Measurements from ENCODE around the gene SLC35F1. TPM values are rescaled to one million over a fixed set of nuclear protein-coding genes. Genes with fewer than 3 reads are reported as not detected.

SLC35F1 gene
- total RNA-seq, 4 donors from 2014 or later, result 0.30 to 0.91 (median 0.48) TPM

DNA sequence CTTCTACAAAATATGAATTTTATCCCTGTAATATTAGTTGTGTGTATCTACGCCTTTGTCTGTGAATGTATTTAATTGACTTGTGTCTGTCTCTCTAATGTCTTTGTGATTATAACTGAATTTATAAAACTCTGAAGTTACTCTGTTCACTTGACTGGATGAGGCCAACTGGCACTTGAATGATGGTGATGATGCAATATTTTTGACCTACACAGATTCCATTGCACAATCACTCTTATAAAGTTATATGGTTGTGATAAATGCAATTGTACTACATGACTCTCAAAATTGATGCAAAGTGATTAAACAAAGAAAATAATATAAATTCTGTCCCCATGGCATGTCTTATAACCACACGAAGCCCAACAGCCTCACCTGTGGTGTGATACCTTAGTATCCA is 353.8 kb downstream of the SLC35F1 start:
- H3K4me3 ChIP-seq (ENCODE audit: low read depth, poor library complexity, severe bottlenecking), result no peak overlapping the region
- TF ChIP-seq POLR2A (IDR thresholded peaks at IDR 0.05), result no peak
- TF ChIP-seq, protein P1, sequence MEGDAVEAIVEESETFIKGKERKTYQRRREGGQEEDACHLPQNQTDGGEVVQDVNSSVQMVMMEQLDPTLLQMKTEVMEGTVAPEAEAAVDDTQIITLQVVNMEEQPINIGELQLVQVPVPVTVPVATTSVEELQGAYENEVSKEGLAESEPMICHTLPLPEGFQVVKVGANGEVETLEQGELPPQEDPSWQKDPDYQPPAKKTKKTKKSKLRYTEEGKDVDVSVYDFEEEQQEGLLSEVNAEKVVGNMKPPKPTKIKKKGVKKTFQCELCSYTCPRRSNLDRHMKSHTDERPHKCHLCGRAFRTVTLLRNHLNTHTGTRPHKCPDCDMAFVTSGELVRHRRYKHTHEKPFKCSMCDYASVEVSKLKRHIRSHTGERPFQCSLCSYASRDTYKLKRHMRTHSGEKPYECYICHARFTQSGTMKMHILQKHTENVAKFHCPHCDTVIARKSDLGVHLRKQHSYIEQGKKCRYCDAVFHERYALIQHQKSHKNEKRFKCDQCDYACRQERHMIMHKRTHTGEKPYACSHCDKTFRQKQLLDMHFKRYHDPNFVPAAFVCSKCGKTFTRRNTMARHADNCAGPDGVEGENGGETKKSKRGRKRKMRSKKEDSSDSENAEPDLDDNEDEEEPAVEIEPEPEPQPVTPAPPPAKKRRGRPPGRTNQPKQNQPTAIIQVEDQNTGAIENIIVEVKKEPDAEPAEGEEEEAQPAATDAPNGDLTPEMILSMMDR (IDR thresholded peaks at IDR 0.05), result no peak
- intact Hi-C loops (cut with DNase I; ENCODE audit: low total_unique reads), result no loop called here
- no peak for DNase-seq (ENCODE audit: low spot score in 2 of 2)
- 88 to 90% methylated on average over 2 of the region's 2 CpGs for WGBS, 2 donors

DNA sequence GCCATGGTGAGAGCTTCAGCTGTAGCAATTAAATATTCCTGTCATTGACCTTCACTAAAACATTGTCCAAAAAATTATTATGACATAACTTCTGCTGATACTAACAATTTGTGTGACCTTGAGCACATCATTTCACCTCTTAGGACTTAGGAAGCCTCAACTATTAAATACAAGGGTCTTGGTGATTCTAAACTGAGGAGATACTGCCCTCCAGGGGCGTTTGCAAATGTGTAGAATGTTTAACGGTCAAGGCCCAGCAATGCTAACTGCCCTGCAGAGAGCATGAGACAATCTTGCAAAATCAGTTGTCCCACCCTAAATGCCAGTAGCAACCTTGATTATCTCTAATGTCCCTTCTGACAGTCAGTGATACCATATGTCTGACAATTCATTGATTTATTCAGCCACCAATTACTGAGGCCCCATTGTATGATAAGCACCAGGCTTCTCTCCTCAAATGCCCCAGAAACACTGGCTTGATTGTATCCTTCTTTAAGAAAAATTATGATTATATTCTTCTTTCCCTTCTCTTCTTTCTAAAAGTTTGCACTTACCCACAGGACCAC is 356.9 kb downstream of the SLC35F1 start:
- no peak for DNase-seq (ENCODE audit: low spot score in 2 of 2)
- WGBS, 2 donors, result 22 to 35% methylated on average over 2 of the region's 2 CpGs
- intact Hi-C loops (cut with DNase I; ENCODE audit: low total_unique reads), result no loop called here
- no peak for TF ChIP-seq POLR2A (IDR thresholded peaks at IDR 0.05)
- TF ChIP-seq, protein P1 (IDR thresholded peaks at IDR 0.05), result no peak
- H3K4me3 ChIP-seq (ENCODE audit: low read depth, poor library complexity, severe bottlenecking), result no peak overlapping the region

DNA sequence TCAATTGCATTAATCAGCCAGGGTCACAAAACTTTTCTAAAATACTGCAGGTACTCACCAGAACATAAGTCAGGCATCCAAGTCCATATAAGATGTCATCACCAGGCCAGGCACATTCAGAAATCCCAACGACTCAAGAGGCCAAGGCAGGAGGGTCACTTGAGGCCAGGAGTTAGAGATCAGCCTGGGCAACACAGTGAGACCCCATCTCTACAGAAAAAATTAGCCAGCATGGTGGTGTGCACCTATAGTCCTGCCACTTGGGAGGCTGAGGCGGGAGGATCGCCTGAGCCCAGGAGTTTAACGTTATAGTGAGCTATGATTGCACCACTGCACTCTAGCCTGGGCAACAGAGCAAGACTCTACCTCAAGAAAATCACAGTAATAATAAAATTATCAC is 362.6 kb downstream of the SLC35F1 start:
- 83 to 91% methylated on average over 4 of the region's 4 CpGs for WGBS, 2 donors
- intact Hi-C loops (cut with DNase I; ENCODE audit: low total_unique reads), result no loop called here
- TF ChIP-seq POLR2A (IDR thresholded peaks at IDR 0.05), result no peak
- TF ChIP-seq, protein P1 (IDR thresholded peaks at IDR 0.05), result no peak
- no peak for DNase-seq (ENCODE audit: low spot score in 2 of 2)
- no peak overlapping the region for H3K4me3 ChIP-seq (ENCODE audit: low read depth, poor library complexity, severe bottlenecking)

DNA sequence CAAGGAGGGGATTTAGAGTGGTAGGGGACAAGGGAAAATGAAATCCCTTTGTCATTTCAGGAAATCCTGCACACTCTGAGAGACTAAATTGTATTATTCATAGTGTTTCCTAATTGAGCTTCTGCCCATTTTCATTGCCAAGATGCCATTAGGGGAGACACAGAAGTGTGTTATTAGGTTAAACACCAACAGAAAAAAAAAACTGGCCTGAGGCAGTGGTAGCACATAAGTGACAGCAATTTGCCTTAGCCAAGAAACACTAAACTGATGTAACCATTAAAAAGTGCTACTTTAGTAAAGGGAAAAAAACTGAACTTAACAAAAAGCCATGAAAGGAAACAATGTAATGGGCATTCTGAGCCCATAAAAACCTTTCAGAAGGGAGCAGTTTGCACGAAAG is 370.6 kb downstream of the SLC35F1 start:
- 15 to 21% methylated on average over 1 of the region's 1 CpG for WGBS, 2 donors
- H3K4me3 ChIP-seq (ENCODE audit: low read depth, poor library complexity, severe bottlenecking), result no peak overlapping the region
- DNase-seq (ENCODE audit: low spot score in 2 of 2), result no peak
- intact Hi-C loops (cut with DNase I; ENCODE audit: low total_unique reads), result no loop called here
- TF ChIP-seq, protein P1 (IDR thresholded peaks at IDR 0.05), result no peak
- no peak for TF ChIP-seq POLR2A (IDR thresholded peaks at IDR 0.05)

DNA sequence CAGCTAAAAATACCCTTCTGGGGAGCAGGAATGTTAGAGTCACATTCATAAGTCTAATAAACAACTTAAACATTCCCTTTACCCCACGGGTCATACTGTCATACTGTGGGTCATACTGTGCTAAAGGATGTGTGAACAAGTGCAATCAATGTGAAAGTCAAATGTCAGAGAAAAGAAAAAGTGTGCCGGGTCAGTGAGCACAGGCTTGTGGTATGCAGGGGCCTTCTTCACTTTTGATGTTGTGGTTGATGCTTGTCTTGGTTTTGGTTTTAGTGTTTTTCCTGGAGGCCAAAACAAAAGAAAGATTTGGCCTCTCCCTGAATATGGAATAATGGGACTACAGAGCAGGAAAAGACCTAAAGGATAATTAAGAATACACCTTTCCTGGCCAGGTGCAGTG is 373.1 kb downstream of the SLC35F1 start:
- TF ChIP-seq POLR2A (IDR thresholded peaks at IDR 0.05), result no peak
- TF ChIP-seq, protein P1 (IDR thresholded peaks at IDR 0.05), result no peak
- H3K4me3 ChIP-seq (ENCODE audit: low read depth, poor library complexity, severe bottlenecking), result no peak overlapping the region
- intact Hi-C loops (cut with DNase I; ENCODE audit: low total_unique reads), result no loop called here
- no peak for DNase-seq (ENCODE audit: low spot score in 2 of 2)
- 55 to 58% methylated on average over 2 of the region's 2 CpGs for WGBS, 2 donors

DNA sequence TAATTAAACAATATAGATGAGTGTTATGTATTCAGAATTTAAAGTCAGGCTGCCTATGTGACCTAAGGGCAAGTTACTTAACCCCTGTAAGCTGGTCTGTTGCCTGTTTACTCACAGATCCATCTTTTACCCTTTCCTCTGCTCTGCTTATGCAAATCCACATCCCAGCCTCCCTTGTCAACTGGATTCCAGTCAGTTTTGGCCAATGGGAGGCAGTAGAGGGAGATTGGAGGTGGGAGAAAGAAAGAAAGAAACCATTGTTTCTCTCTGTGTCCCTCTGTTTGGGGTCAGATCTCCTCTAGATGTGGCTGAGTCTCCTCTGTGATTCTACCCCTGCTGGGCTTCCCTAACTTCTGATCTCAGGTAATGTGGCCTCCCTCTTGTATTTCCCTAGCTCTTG is 374.2 kb downstream of the SLC35F1 start:
- DNase-seq (ENCODE audit: low spot score in 2 of 2), result no peak
- no peak for TF ChIP-seq POLR2A (IDR thresholded peaks at IDR 0.05)
- TF ChIP-seq, protein P1 (IDR thresholded peaks at IDR 0.05), result no peak
- intact Hi-C loops (cut with DNase I; ENCODE audit: low total_unique reads), result no loop called here
- no peak overlapping the region for H3K4me3 ChIP-seq (ENCODE audit: low read depth, poor library complexity, severe bottlenecking)

Measured in lower leg skin (tissue), 4 donors.